Liver (tissue), 3 donors: ENCODE results near the gene SLC25A13.

Experiments
- FOXA1 ChIP-seq: IDR thresholded peaks from 2 replicates; pipeline ENCODE4 v1.6.1; 2016; ENCODE audit warnings: antibody characterized with exemption
- JUND ChIP-seq, 2 donors: IDR thresholded peaks; 2 replicates each; pipeline ENCODE4 v1.6.1; 2016; ENCODE audit warnings: antibody characterized with exemption in 2 of 2
- RXRA ChIP-seq, 2 donors: IDR thresholded peaks; 2 replicates each; pipeline ENCODE4 v1.6.1; 2017 to 2018; ENCODE audit warnings: antibody characterized with exemption in 2 of 2, mild to moderate bottlenecking in 1 of 2
- TAF1 ChIP-seq: conservative IDR thresholded peaks from 2 replicates; pipeline ENCODE4 v1.6.1; 2016; ENCODE audit warnings: antibody characterized with exemption, mild to moderate bottlenecking
- TF ChIP-seq, protein P1 (sequence below): fragments of 150-350 bp; IDR thresholded peaks from 2 replicates; pipeline ENCODE4 v1.5.1; 2017; ENCODE audit warnings: improper control_type of control experiment, low read depth, low read length; ENCODE audit not compliant: missing input control
- TF ChIP-seq, protein P2 (sequence below): IDR thresholded peaks from 2 replicates; pipeline ENCODE4 v1.6.1; 2016; ENCODE audit warnings: antibody characterized with exemption, mild to moderate bottlenecking
- donor health status: healthy.
- donor health status: healthy.

DNA sequence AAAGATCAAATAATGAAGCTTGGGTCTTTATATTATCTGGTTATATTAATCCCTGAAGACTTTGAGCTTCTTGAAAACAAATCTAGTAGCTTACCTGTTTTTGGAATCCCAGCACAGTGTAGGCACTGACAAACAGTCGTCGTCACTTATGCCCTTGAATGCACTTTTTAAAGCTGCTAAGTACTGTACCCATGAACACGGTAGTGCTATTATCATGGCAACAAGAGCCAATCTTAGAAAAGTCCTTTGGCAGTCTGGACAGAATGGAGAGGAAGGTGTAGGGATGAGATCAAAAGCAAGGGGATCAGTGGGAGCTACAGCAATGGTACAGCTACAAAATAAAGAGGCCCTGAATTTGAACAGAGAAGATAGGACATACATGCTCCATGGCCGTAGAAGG, 9.4 kb downstream of the SLC25A13 start:
- no peak for TF ChIP-seq TAF1
- TF ChIP-seq, protein P1, sequence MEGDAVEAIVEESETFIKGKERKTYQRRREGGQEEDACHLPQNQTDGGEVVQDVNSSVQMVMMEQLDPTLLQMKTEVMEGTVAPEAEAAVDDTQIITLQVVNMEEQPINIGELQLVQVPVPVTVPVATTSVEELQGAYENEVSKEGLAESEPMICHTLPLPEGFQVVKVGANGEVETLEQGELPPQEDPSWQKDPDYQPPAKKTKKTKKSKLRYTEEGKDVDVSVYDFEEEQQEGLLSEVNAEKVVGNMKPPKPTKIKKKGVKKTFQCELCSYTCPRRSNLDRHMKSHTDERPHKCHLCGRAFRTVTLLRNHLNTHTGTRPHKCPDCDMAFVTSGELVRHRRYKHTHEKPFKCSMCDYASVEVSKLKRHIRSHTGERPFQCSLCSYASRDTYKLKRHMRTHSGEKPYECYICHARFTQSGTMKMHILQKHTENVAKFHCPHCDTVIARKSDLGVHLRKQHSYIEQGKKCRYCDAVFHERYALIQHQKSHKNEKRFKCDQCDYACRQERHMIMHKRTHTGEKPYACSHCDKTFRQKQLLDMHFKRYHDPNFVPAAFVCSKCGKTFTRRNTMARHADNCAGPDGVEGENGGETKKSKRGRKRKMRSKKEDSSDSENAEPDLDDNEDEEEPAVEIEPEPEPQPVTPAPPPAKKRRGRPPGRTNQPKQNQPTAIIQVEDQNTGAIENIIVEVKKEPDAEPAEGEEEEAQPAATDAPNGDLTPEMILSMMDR, result no peak
- no peak for TF ChIP-seq FOXA1
- no peak for TF ChIP-seq JUND (IDR thresholded peaks at IDR 0.05)
- no peak for TF ChIP-seq RXRA (IDR thresholded peaks at IDR 0.05)
- TF ChIP-seq, protein P2, sequence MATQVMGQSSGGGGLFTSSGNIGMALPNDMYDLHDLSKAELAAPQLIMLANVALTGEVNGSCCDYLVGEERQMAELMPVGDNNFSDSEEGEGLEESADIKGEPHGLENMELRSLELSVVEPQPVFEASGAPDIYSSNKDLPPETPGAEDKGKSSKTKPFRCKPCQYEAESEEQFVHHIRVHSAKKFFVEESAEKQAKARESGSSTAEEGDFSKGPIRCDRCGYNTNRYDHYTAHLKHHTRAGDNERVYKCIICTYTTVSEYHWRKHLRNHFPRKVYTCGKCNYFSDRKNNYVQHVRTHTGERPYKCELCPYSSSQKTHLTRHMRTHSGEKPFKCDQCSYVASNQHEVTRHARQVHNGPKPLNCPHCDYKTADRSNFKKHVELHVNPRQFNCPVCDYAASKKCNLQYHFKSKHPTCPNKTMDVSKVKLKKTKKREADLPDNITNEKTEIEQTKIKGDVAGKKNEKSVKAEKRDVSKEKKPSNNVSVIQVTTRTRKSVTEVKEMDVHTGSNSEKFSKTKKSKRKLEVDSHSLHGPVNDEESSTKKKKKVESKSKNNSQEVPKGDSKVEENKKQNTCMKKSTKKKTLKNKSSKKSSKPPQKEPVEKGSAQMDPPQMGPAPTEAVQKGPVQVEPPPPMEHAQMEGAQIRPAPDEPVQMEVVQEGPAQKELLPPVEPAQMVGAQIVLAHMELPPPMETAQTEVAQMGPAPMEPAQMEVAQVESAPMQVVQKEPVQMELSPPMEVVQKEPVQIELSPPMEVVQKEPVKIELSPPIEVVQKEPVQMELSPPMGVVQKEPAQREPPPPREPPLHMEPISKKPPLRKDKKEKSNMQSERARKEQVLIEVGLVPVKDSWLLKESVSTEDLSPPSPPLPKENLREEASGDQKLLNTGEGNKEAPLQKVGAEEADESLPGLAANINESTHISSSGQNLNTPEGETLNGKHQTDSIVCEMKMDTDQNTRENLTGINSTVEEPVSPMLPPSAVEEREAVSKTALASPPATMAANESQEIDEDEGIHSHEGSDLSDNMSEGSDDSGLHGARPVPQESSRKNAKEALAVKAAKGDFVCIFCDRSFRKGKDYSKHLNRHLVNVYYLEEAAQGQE, result no peak
